ENCODE measurements around the gene LTBP3.
"Not testable (repeated sequence)": the region's sequence is repeated elsewhere in the genome, so short reads cannot be mapped to it uniquely, and the experiment has no call there.

The LTBP3 gene

GRCh38 chr11:65535102-65535501 lies 23.1 kb downstream of the LTBP3 start:
- no peak for DNase-seq

- DNase-seq: no peak
Measured at GRCh38 chr11:65532388-65533064, 25.6 kb downstream of the LTBP3 start.

- DNase-seq: no peak
Measured at GRCh38 chr11:65530157-65530496, 28.0 kb downstream of the LTBP3 start.

GRCh38 chr11:65529475-65530156 lies 28.5 kb downstream of the LTBP3 start:
- no peak for DNase-seq

GRCh38 chr11:65528819-65529350 lies 29.3 kb downstream of the LTBP3 start:
- no peak for DNase-seq

- no peak for DNase-seq
Measured at GRCh38 chr11:65526744-65527143, 31.4 kb downstream of the LTBP3 start.

- DNase-seq: no peak
Measured at GRCh38 chr11:65525546-65526480, 32.3 kb downstream of the LTBP3 start.

- DNase-seq: no peak
Measured at GRCh38 chr11:65524741-65525545, 33.2 kb downstream of the LTBP3 start, which contains the start of gene SCYL1. TSS of gene SCYL1 (plus strand) at chr11:65525083. CDS start at chr11:65525154, 71 bp downstream.

GRCh38 chr11:65524014-65524740 lies 34.0 kb downstream of the LTBP3 start:
- DNase-seq: no peak

- not testable (repeated sequence) for DNase-seq
Measured at GRCh38 chr11:65523631-65523968, 34.6 kb downstream of the LTBP3 start.

GRCh38 chr11:65522718-65523630 lies 35.2 kb downstream of the LTBP3 start:
- not testable (repeated sequence) for DNase-seq

- not testable (repeated sequence) for DNase-seq
Measured at GRCh38 chr11:65521777-65522521, 36.2 kb downstream of the LTBP3 start.

GRCh38 chr11:65518941-65519549 lies 39.1 kb downstream of the LTBP3 start:
- DNase-seq: not testable (repeated sequence)

- DNase-seq: no peak
Measured at GRCh38 chr11:65516135-65516968, 41.8 kb downstream of the LTBP3 start.

GRCh38 chr11:65512311-65512710 lies 45.8 kb downstream of the LTBP3 start:
- DNase-seq: not testable (repeated sequence)

- DNase-seq: no peak
Measured at GRCh38 chr11:65506772-65507505, 51.2 kb downstream of the LTBP3 start.

- no peak for DNase-seq
Measured at GRCh38 chr11:65506290-65506771, 51.8 kb downstream of the LTBP3 start.

Measured in NCI-H2107 (cell line).